H1 (cell line): ENCODE results near the gene ID1.

Source experiments
- ATF3 ChIP-seq: IDR thresholded peaks from 2 replicates; pipeline ENCODE4 v1.6.1; 2011; ENCODE audit warnings: low read depth, mild to moderate bottlenecking, low read length; ENCODE audit not compliant: insufficient read depth
- BRCA1 ChIP-seq: IDR thresholded peaks from 2 replicates; pipeline ENCODE4 v1.6.1; 2012; ENCODE audit warnings: low read depth, low read length, improper control_type of control experiment
- CBX5 ChIP-seq: fragments of 300-800, 300-1000 bp; sonication (generic); IDR thresholded peaks from 2 replicates; pipeline ENCODE4 v1.7.1; 2016; ENCODE audit warnings: antibody characterized with exemption, low read length, low read depth
- CREB1 ChIP-seq: IDR thresholded peaks from 2 replicates; pipeline ENCODE4 v1.6.1; 2012; ENCODE audit warnings: inconsistent platforms
- CTCF ChIP-seq, 3 experiments: IDR thresholded peaks; 1 replicate in 2 of 3; 2 replicates in 1 of 3; pipeline versions ENCODE4 v1.5.1 to v1.6.1; 2011; ENCODE audit warnings: low read length in 3 of 3, mild to moderate bottlenecking in 3 of 3, inconsistent platforms in 2 of 3, low read depth in 1 of 3, moderate library complexity in 1 of 3; ENCODE audit not compliant: insufficient read depth in 1 of 3; ENCODE audit errors: control extremely low read depth in 1 of 3
- EZH2 ChIP-seq: fragments of 200-600 bp; sonication (generic); IDR thresholded peaks from 2 replicates; pipeline ENCODE4 v1.7.1; 2012; ENCODE audit warnings: low read depth, mild to moderate bottlenecking, moderate library complexity, low read length, inconsistent platforms; ENCODE audit not compliant: severe bottlenecking
- JUND ChIP-seq: IDR thresholded peaks from 2 replicates; pipeline ENCODE4 v1.6.1; 2011; ENCODE audit warnings: mild to moderate bottlenecking, improper control_type of control experiment, low read length
- POLR2A ChIP-seq, 2 experiments: IDR thresholded peaks; 1 replicate in 1 of 2; 2 replicates in 1 of 2; pipeline ENCODE4 v1.6.1; 2011; ENCODE audit warnings: low read depth in 2 of 2, low read length in 2 of 2, mild to moderate bottlenecking in 2 of 2; ENCODE audit errors: control extremely low read depth in 1 of 2
- POLR2AphosphoS5 ChIP-seq: IDR thresholded peaks from 2 replicates; pipeline ENCODE4 v1.6.1; 2011; ENCODE audit warnings: low read depth, low read length
- SP1 ChIP-seq: IDR thresholded peaks from 2 replicates; pipeline ENCODE4 v1.6.1; 2011; ENCODE audit warnings: low read depth, low read length
- TBP ChIP-seq: IDR thresholded peaks from 2 replicates; pipeline ENCODE4 v1.6.1; 2011; ENCODE audit warnings: low read depth, low read length, improper control_type of control experiment
- USF2 ChIP-seq: IDR thresholded peaks from 2 replicates; pipeline ENCODE4 v1.6.1; 2011; ENCODE audit warnings: low read length, improper control_type of control experiment
- ZNF274 ChIP-seq: IDR thresholded peaks from 2 replicates; pipeline ENCODE4 v1.7.0; 2012; ENCODE audit warnings: low read length, borderline replicate concordance; ENCODE audit errors: extremely low read depth

GRCh38 chr20:31644701-31645100 is 39.6 kb downstream of the ID1 start:
- TF ChIP-seq POLR2A (IDR thresholded peaks at IDR 0.05; ENCODE audit: control extremely low read depth in 1 of 2, low read depth in 2 of 2, low read length in 2 of 2) (no peak), JUND (no peak), EZH2 (no peak), CTCF (IDR thresholded peaks at IDR 0.05; ENCODE audit: control extremely low read depth in 1 of 3, insufficient read depth in 1 of 3, low read depth in 1 of 3, low read length in 3 of 3) (no peak), BRCA1 (no peak), SP1 (no peak), POLR2AphosphoS5 (no peak), CBX5 (no peak), CREB1 (no peak), ATF3 (no peak), USF2 (no peak), TBP (no peak), ZNF274 (no peak)
